Measurements from ENCODE around the gene CYBC1. TPM values are rescaled to one million over a fixed set of nuclear protein-coding genes. Genes with fewer than 3 reads are reported as not detected.

CYBC1 gene
- total and polyA plus RNA-seq, 7 experiments from 2014 or later: 112 to 385 (median 181) TPM

DNA sequence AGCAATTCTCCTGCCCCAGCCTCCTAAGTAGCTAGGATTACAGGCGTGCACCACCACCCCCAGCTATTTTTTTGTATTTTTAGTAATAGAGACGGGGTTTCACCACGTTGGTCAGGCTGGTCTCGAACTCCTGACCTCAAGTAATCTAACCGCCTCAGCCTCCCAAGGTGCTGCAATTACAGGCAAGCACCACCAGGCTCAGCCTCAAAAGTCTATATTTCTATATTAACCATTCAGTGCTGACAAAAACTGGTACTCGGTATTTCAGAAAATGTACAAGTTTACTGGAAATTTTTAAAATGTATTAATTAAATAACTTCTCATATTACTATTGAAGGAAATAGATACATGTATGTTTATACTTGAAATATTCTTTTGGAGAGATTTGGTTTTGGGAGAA lies 33.8 kb downstream of the CYBC1 start:
- Histone ChIP-seq H3K4me3 (ENCODE audit: low read length) (no peak overlapping the region), H3K4me1 (ENCODE audit: control insufficient read depth in 2 of 2, insufficient read depth in 2 of 2, low read length in 2 of 2) (peaks cover 5 to 20% of the 10 kb centered on the region in 2 donors), H3K36me3 (ENCODE audit: control insufficient read depth in 2 of 3, insufficient read depth in 3 of 3, low read length in 3 of 3) (peaks cover 0 to 23% (median 4%) of the 10 kb centered on the region in 3 experiments), H3K27me3 (ENCODE audit: control insufficient read depth in 2 of 2, insufficient read depth in 2 of 2, low read length in 2 of 2) (no peaks in the 10 kb centered on the region), H3K9me3 (ENCODE audit: control insufficient read depth in 2 of 3, low read length in 3 of 3) (no peaks in the 10 kb centered on the region), H3K27ac (ENCODE audit: low read depth, low read length) (no peak overlapping the region)
- intact Hi-C loops (cut with micrococcal nuclease): loop anchor here (5.0 kb wide), 2 partner anchors 119 to 394 kb away; partner anchors contain the start of genes CENPX (in 1 of the 2) and LRRC45 (in 1 of the 2)
- Mint-ChIP-seq H3K27me3 (no peaks in the 10 kb centered on the region), H3K9me3 (no peaks in the 10 kb centered on the region), H3K4me1 (peaks cover 25 to 43% (median 31%) of the 10 kb centered on the region in 7 donors), H3K36me3 (peaks cover 4 to 34% (median 23%) of the 10 kb centered on the region in 5 donors), H3K4me3 (no peak overlapping the region), H3K27ac (no peak overlapping the region)
- CTCF ChIA-PET: interaction anchor here (0.6 to 0.7 kb wide), 2 partner anchors 118 to 134 kb away, joined by 3 read pairs; no protein-coding TSS in a partner anchor
- POLR2A ChIA-PET: interaction anchor here (0.7 to 3.2 kb wide), 6 partner anchors 16 to 187 kb away, joined by 3 to 17 read pairs (median 4); partner anchors contain the start of genes FOXK2 and NARF
- DNase-seq: no peak
- no peak for ATAC-seq

DNA sequence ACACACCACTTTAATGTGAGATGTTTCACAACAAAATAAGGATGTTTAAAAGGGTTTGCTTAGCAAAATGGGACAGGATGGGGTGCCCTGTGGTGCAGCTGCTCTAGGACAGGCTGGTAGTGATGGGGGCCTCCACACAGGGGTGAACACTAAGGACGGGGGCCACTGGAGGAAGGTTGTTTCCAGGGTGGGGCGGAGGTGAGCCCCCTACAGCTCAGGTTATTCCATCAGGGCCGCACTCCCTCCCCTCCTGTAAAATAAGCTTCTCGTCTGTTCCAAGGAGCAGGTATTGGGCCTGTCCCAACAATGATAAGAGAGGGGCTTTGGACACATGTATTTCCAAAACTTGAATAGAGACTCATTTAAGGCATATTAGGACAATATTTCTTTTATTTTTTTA lies 34.3 kb downstream of the CYBC1 start:
- H3K4me1 ChIP-seq (ENCODE audit: control insufficient read depth in 2 of 2, insufficient read depth in 2 of 2, low read length in 2 of 2): peaks cover 5 to 20% of the 10 kb centered on the region in 2 donors
- DNase-seq: no peak
- H3K27me3 ChIP-seq (ENCODE audit: control insufficient read depth in 2 of 2, insufficient read depth in 2 of 2, low read length in 2 of 2): no peaks in the 10 kb centered on the region
- H3K36me3 Mint-ChIP-seq: peaks cover 0 to 31% (median 20%) of the 10 kb centered on the region in 5 donors
- ATAC-seq: no peak
- H3K36me3 ChIP-seq (ENCODE audit: control insufficient read depth in 2 of 3, insufficient read depth in 3 of 3, low read length in 3 of 3): peaks cover 0 to 24% (median 4%) of the 10 kb centered on the region in 3 experiments
- ChIA-PET POLR2A (interaction anchor here (0.7 to 2.7 kb wide), 2 partner anchors 118 to 134 kb away, joined by 4 to 10 read pairs; no protein-coding TSS in a partner anchor), CTCF (no interaction called here)
- H3K9me3 Mint-ChIP-seq: no peaks in the 10 kb centered on the region
- H3K4me3 Mint-ChIP-seq: no peak overlapping the region
- H3K9me3 ChIP-seq (ENCODE audit: control insufficient read depth in 2 of 3, low read length in 3 of 3): no peaks in the 10 kb centered on the region
- peak overlapping the region in 1 of 9 donors; percentile 26 for H3K27ac Mint-ChIP-seq
- H3K27ac ChIP-seq (ENCODE audit: low read depth, low read length): no peak overlapping the region
- intact Hi-C loops (cut with micrococcal nuclease): loop anchor here (5.0 kb wide), 2 partner anchors 119 to 394 kb away; partner anchors contain the start of genes CENPX (in 1 of the 2) and LRRC45 (in 1 of the 2)
- H3K4me1 Mint-ChIP-seq: peaks cover 25 to 43% (median 31%) of the 10 kb centered on the region in 7 donors
- no peak overlapping the region for H3K4me3 ChIP-seq (ENCODE audit: low read length)
- no peaks in the 10 kb centered on the region for H3K27me3 Mint-ChIP-seq

DNA sequence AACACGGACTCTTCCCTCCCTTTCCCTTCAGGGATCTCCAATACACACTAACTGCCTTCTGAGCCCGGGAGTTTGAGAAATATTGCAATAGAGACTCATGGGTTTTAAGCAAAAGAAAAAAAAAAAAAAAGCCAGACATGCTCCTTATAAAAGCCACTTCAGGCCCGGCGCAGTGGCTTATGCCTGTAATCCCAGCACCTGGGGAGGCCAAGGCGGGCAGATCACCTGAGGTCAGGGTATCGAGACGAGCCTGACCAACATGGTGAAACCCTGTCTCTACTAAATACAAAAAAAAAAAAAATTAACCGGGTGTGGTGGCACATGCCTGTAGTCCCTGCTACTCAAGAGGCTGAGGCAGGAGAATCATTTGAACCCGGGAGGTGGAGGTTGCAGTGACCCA lies 34.8 kb downstream of the CYBC1 start:
- Histone ChIP-seq H3K4me1 (ENCODE audit: control insufficient read depth in 2 of 2, insufficient read depth in 2 of 2, low read length in 2 of 2) (peaks cover 5 to 20% of the 10 kb centered on the region in 2 donors), H3K36me3 (ENCODE audit: control insufficient read depth in 2 of 3, insufficient read depth in 3 of 3, low read length in 3 of 3) (peaks cover 0 to 19% (median 4%) of the 10 kb centered on the region in 3 experiments), H3K4me3 (ENCODE audit: low read length) (no peak overlapping the region), H3K9me3 (ENCODE audit: control insufficient read depth in 2 of 3, low read length in 3 of 3) (no peaks in the 10 kb centered on the region), H3K27ac (ENCODE audit: low read depth, low read length) (no peak overlapping the region), H3K27me3 (ENCODE audit: control insufficient read depth in 2 of 2, insufficient read depth in 2 of 2, low read length in 2 of 2) (no peaks in the 10 kb centered on the region)
- no peak for ATAC-seq
- ChIA-PET CTCF (no interaction called here), POLR2A (interaction anchor here (2.7 kb wide), 1 partner anchor 117 kb away, joined by 10 read pairs; no protein-coding TSS in a partner anchor)
- Mint-ChIP-seq H3K4me1 (peaks cover 23 to 39% (median 28%) of the 10 kb centered on the region in 7 donors), H3K9me3 (no peaks in the 10 kb centered on the region), H3K27ac (peak overlapping the region in 1 of 9 donors; percentile 22), H3K4me3 (peak overlapping the region in 1 of 10 donors; percentile 32), H3K27me3 (no peaks in the 10 kb centered on the region), H3K36me3 (peaks cover 0 to 26% (median 16%) of the 10 kb centered on the region in 5 donors)
- DNase-seq: no peak
- intact Hi-C loops (cut with micrococcal nuclease): loop anchor here (5.0 kb wide), 2 partner anchors 118 to 393 kb away; partner anchors contain the start of genes CENPX (in 1 of the 2) and LRRC45 (in 1 of the 2)

DNA sequence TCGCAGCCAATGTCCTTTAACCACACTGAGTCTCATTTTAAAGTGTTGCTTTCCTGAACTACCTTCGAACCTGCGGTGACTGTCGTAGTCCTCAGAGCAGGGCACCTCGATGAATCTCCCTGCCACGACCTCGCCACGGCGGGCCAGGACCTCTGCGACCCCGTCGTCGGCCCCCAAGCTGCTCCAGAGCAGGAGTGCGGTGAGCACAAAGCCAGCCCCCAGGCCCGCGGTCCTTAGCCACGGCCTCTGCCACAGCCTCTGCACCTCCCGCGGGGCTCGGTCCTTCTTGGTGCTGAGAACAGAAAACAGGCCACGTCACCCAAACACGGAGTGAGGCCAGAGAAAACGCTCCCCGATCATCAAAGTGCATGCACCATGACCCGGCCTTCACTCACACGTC lies 35.2 kb downstream of the CYBC1 start:
- Histone ChIP-seq H3K4me3 (ENCODE audit: low read length) (no peak overlapping the region), H3K27ac (ENCODE audit: low read depth, low read length) (no peak overlapping the region), H3K36me3 (ENCODE audit: control insufficient read depth in 2 of 3, insufficient read depth in 3 of 3, low read length in 3 of 3) (peaks cover 0 to 18% (median 4%) of the 10 kb centered on the region in 3 experiments), H3K4me1 (ENCODE audit: control insufficient read depth in 2 of 2, insufficient read depth in 2 of 2, low read length in 2 of 2) (peaks cover 5 to 19% of the 10 kb centered on the region in 2 donors), H3K27me3 (ENCODE audit: control insufficient read depth in 2 of 2, insufficient read depth in 2 of 2, low read length in 2 of 2) (no peaks in the 10 kb centered on the region), H3K9me3 (ENCODE audit: control insufficient read depth in 2 of 3, low read length in 3 of 3) (no peaks in the 10 kb centered on the region)
- DNase-seq (no peak), ATAC-seq (no peak)
- Mint-ChIP-seq H3K4me3 (peak overlapping the region in 2 of 10 donors; percentile 25 to 32), H3K4me1 (peaks cover 23 to 38% (median 27%) of the 10 kb centered on the region in 7 donors), H3K9me3 (no peaks in the 10 kb centered on the region), H3K27ac (peak overlapping the region in 3 of 9 donors; percentile 2 to 70 (median 65)), H3K36me3 (peaks cover 0 to 25% (median 16%) of the 10 kb centered on the region in 5 donors), H3K27me3 (no peaks in the 10 kb centered on the region)
- ChIA-PET POLR2A (no interaction called here), CTCF (interaction anchor here (1.6 kb wide), 1 partner anchor 62 kb away, joined by 6 read pairs; no protein-coding TSS in a partner anchor)
- intact Hi-C loops (cut with micrococcal nuclease): loop anchor here (5.0 kb wide), 2 partner anchors 118 to 393 kb away; partner anchors contain the start of genes CENPX (in 1 of the 2) and LRRC45 (in 1 of the 2)

DNA sequence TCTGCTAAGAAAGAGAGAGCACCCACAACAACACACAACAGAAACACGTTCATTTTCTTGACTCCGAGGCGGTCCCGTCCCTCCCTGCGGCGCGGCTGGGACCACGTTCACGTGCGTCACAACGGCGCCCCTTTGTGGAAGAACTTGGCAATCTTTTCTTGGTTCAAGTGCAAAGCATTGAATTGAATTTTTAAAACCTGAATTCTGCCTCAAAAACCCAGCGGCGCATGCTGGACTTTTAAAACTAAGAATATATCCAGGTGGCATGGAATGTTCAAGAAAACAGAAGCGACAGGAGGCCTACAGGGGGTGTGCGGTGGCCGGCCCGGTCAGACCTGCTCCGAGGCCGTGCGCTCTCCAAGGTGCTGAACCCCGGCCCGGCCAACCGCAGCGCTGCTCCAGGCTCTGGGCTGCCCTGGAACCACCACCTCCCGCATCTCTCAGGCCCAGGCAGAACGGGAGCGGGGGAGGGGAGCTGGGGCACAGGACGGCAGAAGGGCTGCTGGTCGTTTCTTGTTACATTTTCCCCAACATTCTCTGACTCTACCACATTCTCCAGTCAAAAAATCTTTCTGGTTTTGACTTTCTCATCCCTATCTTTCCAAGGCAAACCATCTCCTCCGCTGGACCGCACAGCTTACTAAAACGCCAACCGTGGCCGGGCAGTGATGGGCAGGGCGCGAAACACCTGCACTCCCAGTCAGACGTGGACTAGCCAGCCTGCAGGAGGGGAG lies 35.8 kb downstream of the CYBC1 start:
- ATAC-seq (peak; percentile 33), DNase-seq (peak; percentile 54 to 79 (median 71))
- no peaks in the 10 kb centered on the region for H3K27me3 ChIP-seq (ENCODE audit: control insufficient read depth in 2 of 2, insufficient read depth in 2 of 2, low read length in 2 of 2)
- CTCF ChIA-PET: interaction anchor here (0.7 to 1.6 kb wide), 2 partner anchors 61 to 293 kb away, joined by 3 to 6 read pairs; no protein-coding TSS in a partner anchor
- H3K9me3 ChIP-seq (ENCODE audit: control insufficient read depth in 2 of 3, low read length in 3 of 3): no peaks in the 10 kb centered on the region
- H3K4me3 Mint-ChIP-seq: peak overlapping the region in 7 of 10 donors; percentile 4 to 54 (median 29)
- H3K27ac ChIP-seq (ENCODE audit: low read depth, low read length): no peak overlapping the region
- peaks cover 0 to 24% (median 0%) of the 10 kb centered on the region in 3 experiments for H3K36me3 ChIP-seq (ENCODE audit: control insufficient read depth in 2 of 3, insufficient read depth in 3 of 3, low read length in 3 of 3)
- no peaks in the 10 kb centered on the region for H3K9me3 Mint-ChIP-seq
- peaks cover 5 to 13% of the 10 kb centered on the region in 2 donors for H3K4me1 ChIP-seq (ENCODE audit: control insufficient read depth in 2 of 2, insufficient read depth in 2 of 2, low read length in 2 of 2)
- H3K27ac Mint-ChIP-seq: peak overlapping the region in 4 of 9 donors; percentile 58 to 70 (median 62)
- H3K4me1 Mint-ChIP-seq: peaks cover 16 to 31% (median 20%) of the 10 kb centered on the region in 7 donors
- intact Hi-C loops (cut with micrococcal nuclease): loop anchor here (1.0 to 5.0 kb wide), 6 partner anchors 63 to 392 kb away; partner anchors contain the start of genes CENPX (in 1 of the 2) and LRRC45 (in 1 of the 2)
- POLR2A ChIA-PET: no interaction called here
- H3K36me3 Mint-ChIP-seq: peaks cover 0 to 19% (median 10%) of the 10 kb centered on the region in 5 donors
- H3K27me3 Mint-ChIP-seq: no peaks in the 10 kb centered on the region
- no peak overlapping the region for H3K4me3 ChIP-seq (ENCODE audit: low read length)

Measured in naive thymus-derived CD4-positive, alpha-beta T cell (primary cell).